GM19438 (cell line): Measurements from ENCODE around the gene AGAP2.

Experiments
- ATAC-seq: cut with Tn5 transposase; IDR thresholded peaks from one replicate; pipeline ENCODE4 v1.9.1; 2021; ENCODE audit warnings: low read depth; ENCODE audit not compliant: unreplicated experiment

The AGAP2 gene

GRCh38 chr12:57737467-57738460 is 778 bp downstream of the AGAP2 start:
- ATAC-seq, result no peak

DNA sequence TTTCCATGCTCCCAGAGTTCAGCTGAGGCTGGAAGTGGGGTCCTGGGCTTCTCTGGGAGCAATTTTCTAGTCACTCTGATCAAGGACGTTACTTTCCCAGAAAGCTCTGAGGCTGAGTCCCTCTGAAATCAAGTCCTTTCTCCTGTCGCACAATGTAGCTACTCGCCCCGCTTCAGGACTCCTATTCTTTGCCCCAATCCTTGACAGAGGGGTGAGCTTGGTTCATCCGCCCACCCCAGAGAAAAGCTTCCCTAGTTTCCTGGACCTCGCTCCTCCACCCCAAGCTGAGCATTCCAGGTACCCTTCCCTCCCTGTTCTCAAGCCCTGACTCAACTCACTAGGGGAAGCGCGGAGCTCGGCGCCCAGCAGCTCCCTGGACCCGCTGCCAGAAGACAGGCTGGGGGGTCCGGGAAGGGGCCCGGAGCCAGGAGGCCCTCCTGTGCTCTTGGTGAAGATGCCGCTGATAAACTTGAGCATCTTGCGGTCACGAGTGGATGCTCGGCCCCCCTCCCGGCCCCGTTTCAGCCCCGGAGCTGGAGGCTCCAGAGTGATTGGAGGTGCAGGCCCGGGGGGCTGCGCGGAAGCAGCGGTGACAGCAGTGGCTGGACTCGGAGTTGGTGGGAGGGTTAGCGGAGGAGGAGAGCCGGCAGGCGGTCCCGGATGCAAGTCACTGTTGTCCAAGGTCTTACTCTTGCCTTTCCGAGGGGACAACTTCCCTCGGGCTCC is 1.6 kb downstream of the AGAP2 start:
- no peak for ATAC-seq

- no peak for ATAC-seq
Observed at GRCh38 chr12:57735952-57736740, 2.4 kb downstream of the AGAP2 start.

- ATAC-seq, result no peak
Observed at GRCh38 chr12:57735198-57735855, 3.2 kb downstream of the AGAP2 start.

DNA sequence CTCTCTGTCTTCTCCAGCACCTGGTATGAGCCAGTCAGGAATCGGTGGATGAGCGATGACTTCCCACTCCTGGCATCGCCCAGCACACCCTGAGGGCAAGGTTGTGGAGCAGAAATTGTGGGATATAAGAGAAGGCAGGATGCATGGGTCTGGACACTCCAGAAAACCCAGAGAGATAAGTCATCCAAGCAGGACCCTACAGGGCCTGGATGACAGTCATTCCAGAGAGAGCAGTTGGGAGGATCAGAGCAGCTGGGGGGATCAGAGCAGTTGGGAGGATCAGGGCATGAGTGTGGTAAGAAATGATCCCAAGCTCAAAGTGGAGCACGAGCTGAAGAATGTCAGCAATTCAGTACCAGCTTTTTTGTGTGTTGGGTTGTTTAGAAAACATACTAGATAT is 4.0 kb downstream of the AGAP2 start:
- ATAC-seq, result no peak

DNA sequence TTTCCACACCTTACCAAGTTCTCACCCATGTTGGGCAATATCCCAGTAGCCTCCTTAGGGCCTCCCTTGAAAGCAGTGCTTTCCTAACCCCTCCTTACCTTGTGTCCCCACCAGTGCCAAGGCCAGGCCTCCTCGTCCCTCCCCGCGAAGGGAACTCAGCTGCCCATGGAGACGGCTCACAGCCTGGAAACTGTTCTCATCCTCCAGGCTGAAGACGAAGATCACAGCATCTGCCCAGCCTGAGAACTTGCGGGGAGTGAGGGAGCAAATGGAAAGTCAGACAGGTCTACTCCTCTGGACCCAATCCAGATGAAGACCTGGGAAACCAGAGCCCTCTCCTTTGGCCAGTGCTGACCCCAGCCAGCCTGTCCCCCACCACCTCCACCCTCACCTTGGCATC is 4.6 kb downstream of the AGAP2 start:
- ATAC-seq, result no peak

GRCh38 chr12:57732726-57733593 is 5.6 kb downstream of the AGAP2 start:
- ATAC-seq, result no peak

DNA sequence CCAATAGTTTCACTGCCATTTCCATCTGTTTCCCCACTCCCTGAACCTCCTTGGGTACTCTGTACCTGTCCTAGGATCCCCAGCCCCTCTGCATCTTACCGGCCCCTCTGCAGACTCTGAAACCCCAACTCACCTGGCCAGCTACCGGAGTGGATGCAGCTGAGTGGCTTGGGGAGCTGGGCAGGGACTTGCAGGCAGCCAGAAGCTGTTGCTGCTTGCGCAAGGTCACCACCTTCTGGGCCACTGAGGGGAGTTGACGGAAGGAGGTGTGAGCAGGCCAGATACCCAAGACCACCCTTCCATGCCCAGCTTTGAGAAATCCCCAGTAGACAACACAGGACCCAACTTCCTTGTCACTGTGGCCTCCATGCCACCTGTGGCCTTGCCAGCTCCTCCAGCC is 6.3 kb downstream of the AGAP2 start:
- no peak for ATAC-seq

GRCh38 chr12:57731411-57732080 is 7.0 kb downstream of the AGAP2 start:
- no peak for ATAC-seq

DNA sequence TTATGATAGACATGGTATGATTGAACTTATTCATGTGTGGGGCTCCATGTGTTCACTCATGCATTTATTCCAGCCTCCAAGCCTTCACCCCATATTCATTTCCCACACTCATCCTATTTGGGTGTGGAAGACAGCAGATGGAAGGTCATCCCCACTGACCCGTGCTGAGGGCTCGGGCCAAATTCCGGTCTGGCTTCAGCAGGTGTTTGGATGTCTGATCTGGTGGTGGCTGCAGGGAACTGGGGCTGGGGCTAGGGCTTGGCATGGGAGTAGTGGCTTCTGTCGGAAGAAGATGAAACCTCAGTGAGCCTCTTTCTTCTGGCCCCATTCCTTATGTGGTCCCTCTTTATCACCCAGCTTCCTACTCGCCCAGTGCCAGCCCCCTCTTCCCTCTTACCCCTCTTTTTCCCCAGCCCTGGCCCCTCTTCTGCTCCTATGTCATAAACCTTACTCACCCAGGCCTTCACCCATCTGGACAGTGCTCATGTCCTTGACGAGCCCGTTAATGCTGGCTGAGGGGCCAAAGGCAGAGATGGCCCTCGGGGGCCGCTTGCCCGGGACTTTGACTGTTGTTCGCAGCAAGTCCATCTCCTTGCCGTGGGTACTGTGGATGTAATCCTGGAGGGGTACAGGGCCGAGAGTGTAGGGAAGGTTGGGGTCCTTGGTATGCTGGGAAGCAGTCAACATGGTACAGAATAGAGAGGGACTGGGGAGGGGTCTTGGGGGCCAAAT is 8.0 kb downstream of the AGAP2 start:
- no peak for ATAC-seq

DNA sequence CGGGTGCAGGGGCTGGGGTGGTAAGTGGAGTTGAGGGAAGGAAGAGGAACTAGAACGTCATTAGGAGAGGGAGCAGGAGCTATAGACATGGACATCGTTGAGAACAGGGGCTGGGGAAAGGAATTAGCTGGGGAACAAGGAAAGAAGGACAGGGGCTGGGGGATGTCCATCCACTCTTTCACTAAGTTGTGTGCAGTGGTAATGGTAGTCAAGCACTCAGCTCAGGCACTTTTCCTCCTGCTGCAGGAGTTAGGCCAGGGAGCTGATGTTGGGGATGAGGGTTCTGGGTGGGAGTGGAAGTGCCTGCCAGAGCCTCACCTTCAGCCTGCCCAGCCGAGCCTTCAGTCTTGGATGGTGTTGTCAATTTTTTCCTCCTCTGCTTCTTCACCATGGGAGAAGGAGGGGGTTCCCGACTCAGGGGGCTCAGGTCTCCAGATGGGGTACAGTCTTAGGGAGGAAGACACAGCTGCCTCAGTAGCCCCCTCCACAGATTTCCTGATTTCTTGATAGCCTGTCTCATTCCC is 9.2 kb downstream of the AGAP2 start:
- ATAC-seq, result no peak

- ATAC-seq, result no peak
Observed at GRCh38 chr12:57727758-57728395, 10.7 kb downstream of the AGAP2 start.

DNA sequence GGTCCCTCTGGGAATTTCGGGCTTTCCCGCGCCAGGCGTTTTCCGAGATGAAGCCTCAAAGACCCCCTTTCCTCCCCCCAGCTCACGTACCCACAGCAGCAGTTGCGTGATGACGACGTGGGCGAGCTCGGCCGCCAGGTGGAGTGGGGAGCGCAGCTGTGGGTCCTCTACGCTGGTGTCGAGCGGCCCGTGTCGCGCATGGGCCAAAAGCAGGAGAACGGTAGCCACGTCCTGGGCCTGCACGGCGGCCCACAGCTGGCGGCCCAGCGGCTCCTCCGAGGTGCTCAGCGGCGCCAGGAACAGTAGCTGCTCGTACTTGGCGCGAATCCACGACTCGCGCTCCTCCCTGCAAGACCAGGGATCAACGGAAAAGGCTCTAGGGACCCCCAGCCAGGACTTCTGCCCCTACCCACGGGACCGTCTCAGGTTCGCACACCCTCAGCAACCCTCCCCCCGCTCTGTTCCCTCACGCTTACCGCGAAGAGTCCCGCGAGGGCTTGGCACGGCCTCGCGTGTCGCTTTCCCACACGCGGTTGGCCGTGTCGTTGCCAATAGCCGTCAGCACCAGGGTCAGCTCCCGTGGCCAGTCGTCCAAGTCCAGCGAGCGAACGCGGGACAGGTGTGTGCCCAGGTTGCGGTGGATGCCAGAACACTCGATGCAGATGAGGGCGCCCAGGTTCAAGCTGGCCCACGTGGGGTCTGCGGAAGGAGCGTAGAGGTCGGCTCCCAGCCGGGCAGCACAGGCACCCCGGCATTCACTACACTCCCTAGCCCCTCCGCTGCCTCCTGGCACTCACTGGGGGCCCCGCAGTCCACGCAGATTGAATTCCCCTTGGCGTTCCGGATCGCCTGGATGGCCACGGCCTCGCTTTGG is 11.4 kb downstream of the AGAP2 start:
- no peak for ATAC-seq

- ATAC-seq, result no peak
Observed at GRCh38 chr12:57726151-57726883, 12.2 kb downstream of the AGAP2 start.

DNA sequence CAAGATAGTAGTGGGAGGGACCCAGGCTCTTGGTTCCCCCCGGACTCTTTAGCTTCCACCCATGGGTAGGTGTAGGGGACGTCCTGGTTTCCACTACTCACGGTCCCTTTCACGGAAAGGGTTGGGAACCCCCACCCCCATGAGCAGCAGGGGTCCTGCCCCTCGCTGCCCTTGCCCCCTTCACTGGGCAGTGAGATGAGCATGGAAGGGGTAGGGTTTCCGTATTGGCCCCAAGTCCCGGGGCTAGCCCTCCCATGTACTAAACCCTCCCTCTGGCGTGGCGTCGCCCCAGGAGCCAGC is 12.7 kb downstream of the AGAP2 start:
- no peak for ATAC-seq
